HFFc6 (cell line): ENCODE data around the gene GAS2L3. TPM values are rescaled to one million over a fixed set of nuclear protein-coding genes. Genes with fewer than 3 reads are reported as not detected.
A peak's percentile ranks its signal among the peaks of the same experiment; 100 is the strongest.

Experiments
- DNase-seq: peaks from one replicate; pipeline ENCODE4 v3.0.0-alpha.2; 2018
- H3K27ac Mint-ChIP-seq: 2 replicates; pipeline ENCODE4 v1.8.0; 2020; ENCODE audit warnings: mild to moderate bottlenecking, mixed read lengths
- H3K27me3 Mint-ChIP-seq: 2 replicates; pipeline ENCODE4 v1.8.0; 2021; ENCODE audit warnings: mild to moderate bottlenecking, moderate library complexity, mixed read lengths; ENCODE audit not compliant: insufficient read depth
- H3K36me3 Mint-ChIP-seq: 2 replicates; pipeline ENCODE4 v1.8.0; 2021; ENCODE audit warnings: low read depth, mixed read lengths
- H3K4me1 Mint-ChIP-seq: 2 replicates; pipeline ENCODE4 v1.8.0; 2020; ENCODE audit warnings: low read depth, mixed read lengths
- H3K4me3 Mint-ChIP-seq: 2 replicates; pipeline ENCODE4 v1.8.0; 2020; ENCODE audit warnings: mild to moderate bottlenecking, moderate library complexity, mixed read lengths
- H3K9me3 Mint-ChIP-seq: 2 replicates; pipeline ENCODE4 v1.8.0; 2020; ENCODE audit warnings: mild to moderate bottlenecking, mixed read lengths
- total RNA-seq, 6 experiments: library from RNA; stranded (reverse); fragmentation: NEBNext Ultra II Directional; extraction: Animal tissue kit (Norgen Biotek cat#: 25700); gene quantifications; 2 replicates in 1 of 6; 3 replicates in 5 of 6; pipeline ENCODE4 v1.2.3, GENCODE V29; 2021
- TF ChIP-seq, protein P1 (sequence below): fragments of 200-600 bp; sonication (generic); IDR thresholded peaks from 2 replicates; pipeline ENCODE4 v1.5.0; 2021; ENCODE audit warnings: antibody characterized with exemption, mild to moderate bottlenecking

GAS2L3 gene
- total RNA-seq, 6 experiments from 2014 or later, result 10.0 to 25.2 (median 22.8) TPM

DNA sequence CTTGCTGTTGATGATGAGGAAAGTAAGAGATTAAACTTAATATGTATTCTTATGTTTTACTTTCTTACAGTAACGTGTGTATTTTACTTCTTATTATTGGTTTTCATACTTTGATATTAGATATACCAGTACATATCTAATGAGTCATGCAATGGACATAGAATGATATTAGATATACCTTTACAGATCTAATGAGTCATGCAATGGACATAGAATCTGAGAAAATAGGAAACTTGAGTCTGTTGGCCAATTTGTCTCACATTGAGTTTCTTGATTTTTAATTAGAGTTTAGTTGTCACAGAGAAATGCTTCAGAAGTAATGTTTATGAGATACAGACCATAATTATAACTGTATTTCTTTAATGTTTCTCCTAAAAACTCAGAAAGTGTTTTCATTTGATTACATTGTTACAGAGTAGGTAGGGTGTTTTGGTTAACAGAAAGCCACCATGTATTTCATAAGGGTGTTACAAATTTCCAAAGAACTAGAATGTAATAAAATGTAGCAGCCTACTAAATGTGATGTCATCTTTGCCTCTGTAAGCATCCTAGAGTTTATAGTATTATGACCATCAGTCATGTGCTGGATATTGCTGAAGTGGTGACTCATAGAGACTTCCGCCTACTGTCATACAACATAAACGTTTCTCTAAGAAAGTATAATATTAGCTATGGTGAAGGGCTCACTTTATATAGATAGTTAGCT lies 3.0 kb downstream of the GAS2L3 start:
- TF ChIP-seq, protein P1, sequence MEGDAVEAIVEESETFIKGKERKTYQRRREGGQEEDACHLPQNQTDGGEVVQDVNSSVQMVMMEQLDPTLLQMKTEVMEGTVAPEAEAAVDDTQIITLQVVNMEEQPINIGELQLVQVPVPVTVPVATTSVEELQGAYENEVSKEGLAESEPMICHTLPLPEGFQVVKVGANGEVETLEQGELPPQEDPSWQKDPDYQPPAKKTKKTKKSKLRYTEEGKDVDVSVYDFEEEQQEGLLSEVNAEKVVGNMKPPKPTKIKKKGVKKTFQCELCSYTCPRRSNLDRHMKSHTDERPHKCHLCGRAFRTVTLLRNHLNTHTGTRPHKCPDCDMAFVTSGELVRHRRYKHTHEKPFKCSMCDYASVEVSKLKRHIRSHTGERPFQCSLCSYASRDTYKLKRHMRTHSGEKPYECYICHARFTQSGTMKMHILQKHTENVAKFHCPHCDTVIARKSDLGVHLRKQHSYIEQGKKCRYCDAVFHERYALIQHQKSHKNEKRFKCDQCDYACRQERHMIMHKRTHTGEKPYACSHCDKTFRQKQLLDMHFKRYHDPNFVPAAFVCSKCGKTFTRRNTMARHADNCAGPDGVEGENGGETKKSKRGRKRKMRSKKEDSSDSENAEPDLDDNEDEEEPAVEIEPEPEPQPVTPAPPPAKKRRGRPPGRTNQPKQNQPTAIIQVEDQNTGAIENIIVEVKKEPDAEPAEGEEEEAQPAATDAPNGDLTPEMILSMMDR, result no peak
- peaks cover 18% of the 10 kb centered on the region; the same call in 1 of the 2 replicates for H3K36me3 Mint-ChIP-seq
- H3K27me3 Mint-ChIP-seq, result no peaks in the 10 kb centered on the region; the same call in 1 of the 2 replicates
- H3K4me1 Mint-ChIP-seq, result peaks cover 40% of the 10 kb centered on the region
- no peaks in the 10 kb centered on the region for H3K9me3 Mint-ChIP-seq
- peak overlapping the region; percentile 60 for H3K27ac Mint-ChIP-seq
- H3K4me3 Mint-ChIP-seq, result peak overlapping the region; percentile 24; the same call in 1 of the 2 replicates
- DNase-seq, result peak; percentile 84

DNA sequence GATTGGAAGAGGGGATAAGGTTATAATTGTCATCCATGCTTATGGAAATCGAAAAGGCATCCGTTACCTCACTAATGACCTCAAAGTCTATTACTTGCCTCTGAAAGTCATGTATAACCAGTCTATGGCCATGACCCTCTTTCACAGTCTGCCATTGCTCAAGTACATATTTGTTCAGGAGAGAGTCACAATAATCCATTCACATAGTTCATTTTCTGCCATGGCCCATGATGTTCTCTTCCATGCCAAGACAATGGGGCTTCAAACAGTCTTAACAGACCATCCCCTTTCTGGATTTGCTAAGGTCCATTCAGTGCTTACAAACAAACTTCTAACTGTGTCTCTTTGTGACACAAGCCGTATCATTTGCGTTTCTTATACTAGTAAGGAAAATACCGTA lies 5.4 kb downstream of the GAS2L3 start:
- Mint-ChIP-seq H3K4me1 (peaks cover 37% of the 10 kb centered on the region), H3K9me3 (peaks cover 20% of the 10 kb centered on the region), H3K4me3 (no peak overlapping the region), H3K36me3 (peaks cover 36% of the 10 kb centered on the region), H3K27me3 (peaks cover 2% of the 10 kb centered on the region), H3K27ac (no peak overlapping the region)
- no peak for DNase-seq
- TF ChIP-seq, protein P1, result no peak

DNA sequence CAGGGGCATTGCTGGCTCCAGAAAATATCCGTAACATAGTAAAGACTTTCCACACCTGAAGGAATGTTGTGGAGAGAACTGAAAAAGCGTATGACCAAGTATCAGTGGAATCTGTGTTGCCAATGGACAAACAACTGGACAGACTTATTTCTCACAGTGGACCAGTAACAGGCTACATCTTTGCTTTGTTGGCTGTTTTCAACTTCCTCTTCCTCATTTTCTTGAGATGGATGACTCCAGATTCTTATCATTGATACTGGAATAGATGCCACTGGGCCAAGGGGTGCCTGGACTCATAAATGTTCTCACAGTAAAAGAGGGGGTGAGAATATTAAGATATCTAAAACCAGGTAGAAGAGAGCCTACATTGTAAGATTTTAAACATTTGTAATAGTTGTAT lies 6.4 kb downstream of the GAS2L3 start:
- peaks cover 28% of the 10 kb centered on the region for H3K4me1 Mint-ChIP-seq
- H3K4me3 Mint-ChIP-seq, result no peak overlapping the region
- H3K9me3 Mint-ChIP-seq, result peaks cover 24% of the 10 kb centered on the region
- peaks cover 2% of the 10 kb centered on the region for H3K27me3 Mint-ChIP-seq
- peaks cover 42% of the 10 kb centered on the region for H3K36me3 Mint-ChIP-seq
- TF ChIP-seq, protein P1, result no peak
- no peak for DNase-seq
- H3K27ac Mint-ChIP-seq, result no peak overlapping the region

DNA sequence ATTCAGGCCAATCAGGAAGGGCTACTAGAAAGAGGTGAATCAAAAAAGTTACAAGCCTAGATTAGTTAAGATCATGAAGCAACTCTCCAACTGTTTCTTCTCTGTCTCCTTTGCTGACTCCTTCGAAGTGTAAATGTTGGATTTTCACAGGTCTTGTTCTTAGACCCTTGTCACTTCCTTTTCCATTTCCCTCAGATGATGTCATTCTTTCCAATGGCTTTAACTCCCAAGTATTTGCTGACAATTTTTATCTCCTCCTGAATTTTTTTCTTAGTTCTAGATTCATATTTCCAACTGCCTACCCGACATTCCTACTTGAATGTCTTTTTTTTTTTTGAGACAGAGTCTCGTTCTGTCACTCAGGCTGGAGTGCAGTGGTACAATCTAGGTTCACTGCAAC lies 10.8 kb downstream of the GAS2L3 start:
- TF ChIP-seq, protein P1, result no peak
- Mint-ChIP-seq H3K36me3 (peaks cover 63% of the 10 kb centered on the region), H3K4me3 (no peak overlapping the region), H3K4me1 (peaks cover 8% of the 10 kb centered on the region), H3K9me3 (peaks cover 64% of the 10 kb centered on the region), H3K27ac (no peak overlapping the region), H3K27me3 (peaks cover 2% of the 10 kb centered on the region; the same call in 1 of the 2 replicates)
- no peak for DNase-seq

DNA sequence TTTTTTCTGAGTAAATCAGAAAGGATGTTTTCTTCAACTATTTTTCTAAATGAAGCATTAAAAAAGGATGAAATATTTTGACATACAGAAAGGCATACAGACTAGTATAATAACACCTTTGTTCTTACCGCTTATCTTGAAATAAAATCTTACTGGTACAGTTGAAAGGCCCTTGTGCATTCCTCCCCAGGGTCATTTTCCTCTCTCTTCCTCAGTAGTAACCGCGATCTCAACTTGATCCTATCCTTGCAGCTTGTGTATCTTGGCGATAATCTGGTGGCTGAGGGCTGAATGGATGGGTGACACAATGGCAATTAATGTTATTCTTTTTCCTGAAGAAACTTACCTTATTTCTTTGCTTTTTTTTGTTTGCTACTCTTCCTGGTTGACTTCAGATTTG lies 18.5 kb downstream of the GAS2L3 start:
- no peak overlapping the region for H3K27ac Mint-ChIP-seq

More for the DNA sequence above, 18.5 kb downstream of the GAS2L3 start:
- peaks cover 22% of the 10 kb centered on the region for H3K9me3 Mint-ChIP-seq
- H3K27me3 Mint-ChIP-seq, result no peaks in the 10 kb centered on the region
- H3K36me3 Mint-ChIP-seq, result peaks cover 27% of the 10 kb centered on the region
- no peak overlapping the region for H3K4me3 Mint-ChIP-seq
- DNase-seq, result no peak
- H3K4me1 Mint-ChIP-seq, result peaks cover 29% of the 10 kb centered on the region
- TF ChIP-seq, protein P1, result no peak
